AG09319 (cell line): ENCODE results near the gene C1orf105.

Experiments used
- DNase-seq: peaks from one replicate; pipeline ENCODE4 v3.0.0-alpha.2; 2010; ENCODE audit warnings: low read depth; ENCODE audit errors: extremely low read depth
- TF ChIP-seq, protein P1 (sequence below): IDR thresholded peaks from 2 replicates; pipeline ENCODE4 v1.5.1; 2011; ENCODE audit warnings: low read depth, mild to moderate bottlenecking, inconsistent platforms, low read length, moderate library complexity

C1orf105 gene

GRCh38 chr1:172442843-172443565 is 22.5 kb downstream of the C1orf105 start:
- DNase-seq, result no peak
- TF ChIP-seq, protein P1, sequence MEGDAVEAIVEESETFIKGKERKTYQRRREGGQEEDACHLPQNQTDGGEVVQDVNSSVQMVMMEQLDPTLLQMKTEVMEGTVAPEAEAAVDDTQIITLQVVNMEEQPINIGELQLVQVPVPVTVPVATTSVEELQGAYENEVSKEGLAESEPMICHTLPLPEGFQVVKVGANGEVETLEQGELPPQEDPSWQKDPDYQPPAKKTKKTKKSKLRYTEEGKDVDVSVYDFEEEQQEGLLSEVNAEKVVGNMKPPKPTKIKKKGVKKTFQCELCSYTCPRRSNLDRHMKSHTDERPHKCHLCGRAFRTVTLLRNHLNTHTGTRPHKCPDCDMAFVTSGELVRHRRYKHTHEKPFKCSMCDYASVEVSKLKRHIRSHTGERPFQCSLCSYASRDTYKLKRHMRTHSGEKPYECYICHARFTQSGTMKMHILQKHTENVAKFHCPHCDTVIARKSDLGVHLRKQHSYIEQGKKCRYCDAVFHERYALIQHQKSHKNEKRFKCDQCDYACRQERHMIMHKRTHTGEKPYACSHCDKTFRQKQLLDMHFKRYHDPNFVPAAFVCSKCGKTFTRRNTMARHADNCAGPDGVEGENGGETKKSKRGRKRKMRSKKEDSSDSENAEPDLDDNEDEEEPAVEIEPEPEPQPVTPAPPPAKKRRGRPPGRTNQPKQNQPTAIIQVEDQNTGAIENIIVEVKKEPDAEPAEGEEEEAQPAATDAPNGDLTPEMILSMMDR, result no peak

GRCh38 chr1:172443666-172444453 is 23.4 kb downstream of the C1orf105 start, which contains the start of gene PIGC:
Gene PIGC (minus strand): TSS chr1:172444069. CDS start chr1:172442622, 1,447 bp downstream.
- TF ChIP-seq, protein P1, result peak; percentile 95
- peak; percentile 64 for DNase-seq

- TF ChIP-seq, protein P1, result no peak
- DNase-seq, result no peak
Observed at GRCh38 chr1:172446547-172446946, 26.1 kb downstream of the C1orf105 start.

DNA sequence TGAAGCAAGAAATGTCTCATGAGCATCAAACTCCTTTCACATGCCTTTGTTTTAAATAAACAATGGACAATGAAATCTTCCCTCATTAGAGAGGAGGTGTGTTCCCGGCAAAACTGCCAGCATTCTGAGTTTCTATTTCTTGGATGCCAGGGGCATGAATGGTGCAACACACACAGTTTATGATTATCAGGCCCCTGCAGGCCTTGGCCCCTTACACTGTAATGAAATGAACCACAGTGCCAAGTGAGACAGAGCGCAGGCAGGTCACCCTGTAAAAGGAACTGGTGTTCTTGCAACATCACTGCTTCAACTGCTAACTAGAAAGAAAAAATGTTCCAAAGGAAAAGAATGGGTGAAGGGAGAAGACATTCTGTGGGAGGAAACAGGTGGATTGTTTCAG is 27.2 kb downstream of the C1orf105 start:
- DNase-seq, result no peak

DNA sequence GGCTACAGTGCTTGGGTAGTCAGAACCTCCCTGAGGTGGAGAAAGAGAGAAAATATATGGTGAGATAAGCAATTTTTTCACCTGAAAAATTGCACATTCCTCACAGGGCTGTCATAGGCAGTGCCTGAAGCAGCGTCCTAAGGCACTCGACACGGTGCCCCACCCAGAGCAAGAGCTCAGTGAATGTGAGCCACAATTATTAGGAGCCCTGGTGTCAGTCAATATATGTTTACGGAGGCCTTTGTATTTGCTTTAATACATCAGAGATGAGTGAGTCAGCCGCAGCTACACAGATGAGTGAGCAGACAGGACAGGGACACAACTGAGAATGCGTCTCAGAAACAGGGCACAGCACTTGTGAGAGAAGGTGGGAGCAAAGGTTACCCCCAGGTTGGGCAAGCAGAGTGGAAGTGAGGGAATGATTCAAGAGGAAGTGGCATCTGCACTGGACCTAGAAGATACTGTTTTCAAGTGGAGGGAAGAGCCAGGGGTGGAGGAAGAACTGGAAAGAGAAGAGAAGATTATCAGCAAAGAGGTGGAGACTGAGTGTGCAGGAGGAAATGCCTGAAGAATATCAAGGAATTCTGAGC is 28.6 kb downstream of the C1orf105 start:
- no peak for DNase-seq
- TF ChIP-seq, protein P1, result no peak

More for the DNA sequence above, 27.2 kb downstream of the C1orf105 start:
- TF ChIP-seq, protein P1, result no peak

DNA sequence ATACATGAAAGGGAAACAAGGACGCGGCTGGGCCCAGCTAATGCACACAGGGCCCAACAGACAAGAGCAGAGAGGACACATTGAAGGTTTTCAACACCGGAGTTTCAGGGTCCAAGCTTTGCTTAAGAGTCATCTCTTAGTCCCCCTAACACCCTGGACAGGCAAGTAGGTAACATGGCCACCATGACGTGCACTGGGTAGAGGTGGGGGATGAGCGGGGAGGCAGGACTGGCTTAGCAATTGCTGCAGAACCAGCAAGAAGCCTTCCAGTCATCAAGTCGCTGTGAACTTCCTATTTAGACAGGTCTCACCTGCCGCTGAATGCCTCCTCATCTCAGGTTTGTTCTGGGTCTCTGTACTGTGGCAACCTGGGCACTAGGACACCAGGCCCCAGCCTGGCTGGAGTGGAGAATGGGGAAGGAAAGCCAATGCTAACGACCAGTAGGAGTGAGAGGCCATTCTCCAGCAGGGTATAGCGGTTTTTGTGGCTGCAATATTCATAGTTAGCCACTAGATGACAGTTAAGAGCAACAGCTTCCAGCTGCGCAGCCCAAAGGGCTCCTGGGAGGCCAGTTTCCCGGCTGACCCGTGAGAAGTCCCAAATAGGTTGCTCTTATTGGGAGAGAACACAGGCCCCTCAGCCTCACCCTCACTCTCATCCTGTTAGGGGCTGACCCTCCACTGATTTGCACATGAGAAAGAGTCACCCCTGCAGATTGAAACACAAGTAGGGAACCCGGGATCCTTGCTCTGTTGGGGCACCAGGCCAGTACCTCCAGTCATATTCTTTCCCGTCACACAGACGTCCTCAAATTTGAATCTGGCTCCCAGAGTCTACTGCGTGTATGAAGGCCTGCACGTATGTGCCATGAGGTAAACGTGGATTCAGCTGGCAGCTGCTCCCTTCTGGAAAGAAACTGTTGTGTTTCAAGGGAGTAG is 29.4 kb downstream of the C1orf105 start:
- TF ChIP-seq, protein P1, result peak; percentile 84
- no peak for DNase-seq
